SU-DHL-6 (cell line): ENCODE data around the gene INPP4B.

Experiments used
- H2AFZ ChIP-seq: fragments of 200-600 bp; sonication (generic); 2 replicates; pipeline ENCODE4 v1.6.1; 2014; ENCODE audit warnings: low read depth, mild to moderate bottlenecking, moderate library complexity, mixed read lengths, antibody characterized with exemption, low read length; ENCODE audit not compliant: severe bottlenecking
- H3F3A ChIP-seq: fragments of 200-600 bp; shearing (Covaris generic); 2 replicates; pipeline ENCODE4 v1.6.0; 2016; ENCODE audit warnings: antibody characterized with exemption, mild to moderate bottlenecking; ENCODE audit not compliant: insufficient read depth
- H3K27ac ChIP-seq: fragments of 200-600 bp; sonication (generic); 2 replicates; pipeline ENCODE4 v1.5.1; 2016; ENCODE audit warnings: low read depth, mild to moderate bottlenecking, low read length, moderate library complexity, mixed read lengths
- H3K27me3 ChIP-seq: fragments of 200-600 bp; sonication (generic), shearing (Covaris generic); 2 replicates; pipeline ENCODE4 v1.6.0; 2014; ENCODE audit warnings: mild to moderate bottlenecking, low read length
- H3K36me3 ChIP-seq: fragments of 200-600 bp; sonication (generic); 2 replicates; pipeline ENCODE4 v1.6.1; 2014; ENCODE audit warnings: mild to moderate bottlenecking, low read length, mixed read lengths
- H3K4me2 ChIP-seq: fragments of 300-600, 200-600 bp; shearing (Covaris generic), sonication (generic); 2 replicates; pipeline ENCODE4 v1.6.0; 2014; ENCODE audit warnings: low read length, low read depth, mild to moderate bottlenecking; ENCODE audit not compliant: poor library complexity, severe bottlenecking
- H3K4me3 ChIP-seq: fragments of 200-600 bp; sonication (generic); 2 replicates; pipeline ENCODE4 v1.5.1; 2014; ENCODE audit warnings: antibody characterized with exemption, low read length, mild to moderate bottlenecking, mixed read lengths; ENCODE audit not compliant: insufficient read depth, poor library complexity, severe bottlenecking
- H3K79me2 ChIP-seq: fragments of 200-600 bp; sonication (generic); 2 replicates; pipeline ENCODE4 v1.6.1; 2014; ENCODE audit warnings: mild to moderate bottlenecking, low read length, moderate library complexity; ENCODE audit not compliant: insufficient read depth
- H3K9ac ChIP-seq: fragments of 200-600 bp; sonication (generic); 2 replicates; pipeline ENCODE4 v1.7.0; 2014; ENCODE audit warnings: mild to moderate bottlenecking, low read length
- H3K9me2 ChIP-seq: fragments of 200-600 bp; sonication (generic); replicated peaks from 2 replicates; pipeline ENCODE4 v1.6.1; 2014; ENCODE audit warnings: low read length; ENCODE audit not compliant: insufficient read depth
- H3K9me3 ChIP-seq: fragments of 200-600 bp; sonication (generic); 2 replicates; pipeline ENCODE4 v1.6.1; 2014; ENCODE audit warnings: low read length, mixed read lengths; ENCODE audit not compliant: insufficient read depth
- H4K20me1 ChIP-seq: fragments of 200-600 bp; sonication (generic); 2 replicates; pipeline ENCODE4 v1.6.1; 2014; ENCODE audit warnings: low read depth, mild to moderate bottlenecking, antibody characterized with exemption, low read length, moderate library complexity, mixed read lengths
- EZH2phosphoT487 ChIP-seq: fragments of 200-600 bp; sonication (generic), shearing (Covaris generic); conservative IDR thresholded peaks from 2 replicates; pipeline ENCODE4 v1.6.1; 2018; ENCODE audit warnings: mild to moderate bottlenecking, antibody characterized with exemption, low read length, moderate library complexity, mixed read lengths
- TF ChIP-seq, protein P1 (sequence below): fragments of 200-600 bp; sonication (generic); IDR thresholded peaks from one replicate; pipeline ENCODE4 v1.5.1; 2017; ENCODE audit warnings: antibody characterized with exemption, mild to moderate bottlenecking, low read length, moderate library complexity; ENCODE audit not compliant: insufficient read depth, poor library complexity, severe bottlenecking

INPP4B gene

DNA sequence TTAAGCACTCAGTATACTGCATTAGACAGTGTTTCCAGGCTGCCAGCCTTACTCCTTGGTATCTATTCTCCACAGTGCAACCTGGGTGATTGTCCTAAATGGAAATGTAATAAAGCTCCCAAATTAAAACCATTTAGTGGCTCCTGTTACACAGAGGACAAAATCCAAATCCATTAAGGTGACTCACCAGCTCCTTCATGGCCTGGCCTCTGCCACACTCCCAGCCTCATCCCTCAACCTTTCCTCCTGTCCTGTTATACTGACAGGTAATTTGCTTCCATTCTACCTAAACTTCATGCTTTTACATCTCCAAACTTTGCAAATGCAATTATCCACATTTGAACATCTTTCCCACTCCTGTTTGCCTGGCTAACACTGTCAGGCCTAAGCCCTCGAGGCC, 140.3 kb downstream of the INPP4B start:
- Histone ChIP-seq H3K4me2 (no peak overlapping the region), H3K36me3 (no peaks in the 10 kb centered on the region), H3K27me3 (no peaks in the 10 kb centered on the region), H3K9me2 (no peaks in the 10 kb centered on the region), H3F3A (no peaks in the 10 kb centered on the region), H2AFZ (no peak overlapping the region), H3K79me2 (no peaks in the 10 kb centered on the region), H3K27ac (no peak overlapping the region), H3K9ac (no peak overlapping the region), H3K9me3 (no peaks in the 10 kb centered on the region), H4K20me1 (no peaks in the 10 kb centered on the region), H3K4me3 (no peak overlapping the region)
- TF ChIP-seq EZH2phosphoT487: no peak
- TF ChIP-seq, protein P1, sequence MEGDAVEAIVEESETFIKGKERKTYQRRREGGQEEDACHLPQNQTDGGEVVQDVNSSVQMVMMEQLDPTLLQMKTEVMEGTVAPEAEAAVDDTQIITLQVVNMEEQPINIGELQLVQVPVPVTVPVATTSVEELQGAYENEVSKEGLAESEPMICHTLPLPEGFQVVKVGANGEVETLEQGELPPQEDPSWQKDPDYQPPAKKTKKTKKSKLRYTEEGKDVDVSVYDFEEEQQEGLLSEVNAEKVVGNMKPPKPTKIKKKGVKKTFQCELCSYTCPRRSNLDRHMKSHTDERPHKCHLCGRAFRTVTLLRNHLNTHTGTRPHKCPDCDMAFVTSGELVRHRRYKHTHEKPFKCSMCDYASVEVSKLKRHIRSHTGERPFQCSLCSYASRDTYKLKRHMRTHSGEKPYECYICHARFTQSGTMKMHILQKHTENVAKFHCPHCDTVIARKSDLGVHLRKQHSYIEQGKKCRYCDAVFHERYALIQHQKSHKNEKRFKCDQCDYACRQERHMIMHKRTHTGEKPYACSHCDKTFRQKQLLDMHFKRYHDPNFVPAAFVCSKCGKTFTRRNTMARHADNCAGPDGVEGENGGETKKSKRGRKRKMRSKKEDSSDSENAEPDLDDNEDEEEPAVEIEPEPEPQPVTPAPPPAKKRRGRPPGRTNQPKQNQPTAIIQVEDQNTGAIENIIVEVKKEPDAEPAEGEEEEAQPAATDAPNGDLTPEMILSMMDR: no peak

DNA sequence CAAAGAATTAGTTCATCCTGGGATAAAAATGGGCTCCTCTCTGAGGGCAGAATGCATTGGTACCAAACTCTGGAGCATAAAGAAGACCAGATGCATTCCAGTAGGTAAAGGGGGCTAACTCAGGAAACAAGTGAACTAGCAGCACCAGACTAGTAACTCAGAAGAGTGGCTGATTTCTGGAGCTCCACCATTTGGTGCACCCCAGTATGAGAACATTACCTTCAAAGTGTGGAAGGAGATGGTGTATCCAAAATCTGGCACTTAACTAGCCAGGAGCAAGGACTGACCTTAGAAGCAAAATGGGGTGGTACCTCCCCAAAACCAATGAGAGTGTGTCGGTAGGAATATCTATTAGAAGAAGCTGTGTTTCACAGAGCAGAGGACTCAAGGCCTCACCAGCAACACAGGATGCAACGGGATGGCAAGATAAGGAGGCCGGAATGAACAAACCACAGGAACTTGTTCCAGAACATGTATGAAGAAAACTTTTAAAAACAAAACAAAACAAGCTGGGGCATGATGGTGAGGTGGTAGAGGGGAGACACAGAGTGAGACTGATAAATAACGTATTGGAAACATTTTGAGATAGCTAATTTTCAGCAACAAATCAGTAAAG, 142.3 kb downstream of the INPP4B start:
- TF ChIP-seq EZH2phosphoT487: no peak
- TF ChIP-seq, protein P1: no peak
- H3K27ac ChIP-seq: no peak overlapping the region
- H2AFZ ChIP-seq: no peak overlapping the region
- no peaks in the 10 kb centered on the region for H3K27me3 ChIP-seq
- H3F3A ChIP-seq: no peaks in the 10 kb centered on the region
- no peaks in the 10 kb centered on the region for H3K79me2 ChIP-seq
- no peaks in the 10 kb centered on the region for H3K9me2 ChIP-seq
- H4K20me1 ChIP-seq: no peaks in the 10 kb centered on the region
- no peaks in the 10 kb centered on the region for H3K36me3 ChIP-seq
- no peak overlapping the region for H3K4me2 ChIP-seq
- no peaks in the 10 kb centered on the region for H3K9me3 ChIP-seq
- H3K9ac ChIP-seq: no peak overlapping the region
- H3K4me3 ChIP-seq: no peak overlapping the region

DNA sequence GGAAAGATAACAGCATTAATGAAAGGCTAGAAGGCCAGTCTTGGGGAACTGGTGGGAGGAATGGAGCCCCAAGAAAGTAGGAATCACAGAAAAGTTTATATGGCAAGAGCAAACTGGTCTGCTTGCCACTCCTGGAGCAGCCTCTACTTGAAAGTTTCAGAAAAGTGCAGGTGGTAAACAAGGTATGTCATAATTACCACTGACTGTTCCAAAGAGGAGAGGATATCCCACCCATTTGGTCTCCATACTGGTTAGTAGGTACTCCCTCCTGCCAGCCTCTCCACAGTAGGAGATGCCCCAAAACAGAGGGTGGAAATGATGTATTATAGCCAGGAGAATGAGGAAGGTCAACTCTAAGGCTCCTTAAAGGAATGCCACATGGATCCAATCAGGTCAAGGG, 145.1 kb downstream of the INPP4B start:
- Histone ChIP-seq H3F3A (no peaks in the 10 kb centered on the region), H3K36me3 (no peaks in the 10 kb centered on the region), H3K9me3 (no peaks in the 10 kb centered on the region), H3K4me2 (no peak overlapping the region), H3K4me3 (no peak overlapping the region), H3K9ac (no peak overlapping the region), H3K27me3 (no peaks in the 10 kb centered on the region), H2AFZ (no peak overlapping the region), H3K9me2 (no peaks in the 10 kb centered on the region), H3K27ac (no peak overlapping the region), H4K20me1 (no peaks in the 10 kb centered on the region), H3K79me2 (no peaks in the 10 kb centered on the region)
- TF ChIP-seq EZH2phosphoT487: no peak

DNA sequence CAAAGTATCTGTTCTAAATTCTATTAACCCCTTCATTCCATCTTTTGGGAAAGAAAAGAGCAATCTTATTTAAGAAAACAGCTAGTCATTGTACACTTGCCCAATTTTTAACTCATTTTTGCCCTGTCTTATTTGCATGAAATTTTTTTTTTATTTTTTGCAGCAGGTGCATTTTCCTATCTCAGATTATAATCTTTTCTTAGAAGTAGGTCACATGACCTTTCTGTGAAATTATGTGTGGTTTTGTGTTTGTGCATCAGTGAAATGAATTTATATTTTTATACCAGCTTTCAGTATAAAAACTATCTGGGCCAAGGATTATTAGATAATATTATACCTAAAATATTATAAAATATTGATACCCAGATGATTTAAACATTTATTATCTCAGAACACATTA, 145.6 kb downstream of the INPP4B start:
- Histone ChIP-seq H4K20me1 (no peaks in the 10 kb centered on the region), H3K4me3 (no peak overlapping the region), H3K36me3 (no peaks in the 10 kb centered on the region), H3K79me2 (no peaks in the 10 kb centered on the region), H3K27me3 (no peaks in the 10 kb centered on the region), H3K27ac (no peak overlapping the region), H3K9me2 (no peaks in the 10 kb centered on the region), H3F3A (no peaks in the 10 kb centered on the region), H2AFZ (no peak overlapping the region), H3K9ac (no peak overlapping the region), H3K4me2 (no peak overlapping the region), H3K9me3 (no peaks in the 10 kb centered on the region)
- TF ChIP-seq, protein P1: no peak
- no peak for TF ChIP-seq EZH2phosphoT487
